Stomach (tissue), 9 donors: ENCODE data around the gene DEPP1. TPM values are rescaled to one million over a fixed set of nuclear protein-coding genes. Genes with fewer than 3 reads are reported as not detected.

Source experiments
- DNase-seq, 2 donors: peaks; one replicate each; pipeline versions ENCODE4 v3.0.0 to v3.0.0-alpha.2; 2013 to 2019
- H3K27ac ChIP-seq, 5 donors: fragments of 200-600 bp in 4 of 5; sonication (generic) in 4 of 5; one replicate each; pipeline ENCODE4 v1.5.1; 2013 to 2019; ENCODE audit warnings: mild to moderate bottlenecking in 1 of 5, moderate library complexity in 1 of 5
- H3K27me3 ChIP-seq, 3 donors: fragments of 200-600 bp; sonication (generic); one replicate each; pipeline ENCODE4 v1.5.1; 2017 to 2019; ENCODE audit warnings: mixed run types in 1 of 3
- H3K36me3 ChIP-seq, 4 donors: fragments of 200-600 bp; sonication (generic); 1 replicate in 3 of 4; 2 replicates in 1 of 4; pipeline ENCODE4 v1.5.1; 2016 to 2019
- H3K4me1 ChIP-seq, 4 donors: fragments of 200-600 bp; sonication (generic); one replicate each; pipeline ENCODE4 v1.5.1; 2016 to 2019
- H3K4me3 ChIP-seq, 4 donors: fragments of 200-600 bp; sonication (generic) in 3 of 4; one replicate each; pipeline ENCODE4 v1.5.1; 2016 to 2019; ENCODE audit warnings: mild to moderate bottlenecking in 1 of 4
- H3K9me3 ChIP-seq, 4 donors: fragments of 200-600 bp; sonication (generic); one replicate each; pipeline ENCODE4 v1.5.1; 2016 to 2019
- EP300 ChIP-seq: sonication (generic); formaldehyde crosslinking; IDR thresholded peaks from one replicate; pipeline ENCODE4 v1.6.1; 2017; ENCODE audit warnings: antibody characterized with exemption
- POLR2A ChIP-seq, 4 donors: fragments of 450-650 bp; IDR thresholded peaks; one replicate each; pipeline ENCODE4 v1.6.1; 2016; ENCODE audit warnings: antibody characterized with exemption in 4 of 4, control low read depth in 2 of 4, mild to moderate bottlenecking in 1 of 4, moderate library complexity in 1 of 4
- POLR2AphosphoS5 ChIP-seq, 3 donors: sonication (generic); formaldehyde crosslinking; IDR thresholded peaks; one replicate each; pipeline ENCODE4 v1.6.1; 2016; ENCODE audit warnings: antibody characterized with exemption in 3 of 3
- WGBS, 5 donors: extraction: QIAGEN DNeasy Blood & Tissue Kit in 3 of 5; methylation state at CpG; one replicate each; pipeline versions ENCODE4 v1.1.5 to v1.1.7; 2013 to 2018; 5-methylcytosine and 5-hydroxymethylcytosine counted together
- intact Hi-C: fragments of 100-400 bp; cut with DNase I; formaldehyde crosslinking; loops from one replicate; pipeline ENCODE4 v1.15.1; 2023; ENCODE audit warnings: low total_unique reads
- polyA plus RNA-seq, 3 donors: library from polyadenylated mRNA; stranded (reverse); fragments of 200-250 nt; gene quantifications; one replicate each; pipeline ENCODE4 v1.2.3, GENCODE V29; 2013
- total RNA-seq, 5 donors: library from RNA; depleted of rRNA; stranded (reverse); fragments of >200 nt; gene quantifications; one replicate each; pipeline versions ENCODE4 v1.1.0 to v1.2.3, GENCODE V29; 2014 to 2016
- TF ChIP-seq, protein P1 (sequence below), 7 experiments: fragments of 450-650 bp in 4 of 7; fragments of 200-600 bp in 3 of 7; sonication (generic) in 3 of 7; IDR thresholded peaks; one replicate each; pipeline ENCODE4 v1.5.1; 2016 to 2019; ENCODE audit warnings: antibody characterized with exemption in 7 of 7, control low read depth in 2 of 7, mild to moderate bottlenecking in 1 of 7
- donor health status: healthy with polysubstance abuse.
- donor health status: Bipolar disorder and iron deficiency.
- donor health status: healthy.

The DEPP1 gene
- total and polyA plus RNA-seq, 8 donors = 9.8 to 72.9 (median 31.5) TPM

DNA sequence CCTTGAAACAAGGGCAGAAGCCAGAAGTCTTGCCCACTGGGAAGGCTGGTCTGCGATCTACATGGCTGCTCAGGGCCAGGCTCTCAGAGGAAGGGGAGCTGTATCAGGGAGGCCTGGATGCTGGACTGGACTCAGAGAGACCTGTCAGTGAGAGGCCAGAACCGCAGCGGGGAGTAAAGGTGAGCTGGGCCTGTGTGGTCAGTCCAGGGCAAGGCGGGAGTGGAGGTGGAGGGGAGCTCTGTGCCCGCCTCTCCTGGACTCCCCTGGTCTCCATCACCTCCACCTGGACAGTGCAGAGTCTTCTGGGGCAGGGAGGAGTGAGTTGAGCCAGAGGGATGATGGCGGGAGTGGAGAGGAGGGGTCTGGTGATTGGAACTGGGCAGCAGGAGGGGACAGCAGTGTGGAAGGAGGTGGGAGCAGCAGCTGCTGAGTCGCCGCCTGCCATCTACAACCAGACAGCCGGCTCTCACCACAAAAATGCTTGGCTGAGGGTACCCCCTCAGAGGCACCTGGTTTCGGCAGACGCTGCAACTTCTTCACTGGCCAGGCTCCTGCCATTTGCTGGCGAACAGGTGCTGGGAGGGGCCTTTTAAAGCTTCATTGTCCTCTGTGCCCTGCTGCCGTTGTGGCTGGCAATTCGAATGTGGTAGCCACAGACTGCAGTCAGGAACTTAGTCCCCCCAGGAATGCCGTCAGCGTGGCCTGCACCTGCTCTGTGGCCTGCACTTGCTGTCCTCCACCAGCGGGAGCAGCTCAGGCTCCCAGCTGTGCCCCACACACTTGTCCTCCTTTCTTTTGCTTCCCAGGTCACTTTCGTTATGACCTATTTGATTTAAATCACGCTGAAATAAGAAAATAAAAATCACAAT is 15.5 kb downstream of the DEPP1 start:
- intact Hi-C loops = no loop called here
- peak in 1 of 2 donors; percentile 56 for DNase-seq
- TF ChIP-seq, protein P1, sequence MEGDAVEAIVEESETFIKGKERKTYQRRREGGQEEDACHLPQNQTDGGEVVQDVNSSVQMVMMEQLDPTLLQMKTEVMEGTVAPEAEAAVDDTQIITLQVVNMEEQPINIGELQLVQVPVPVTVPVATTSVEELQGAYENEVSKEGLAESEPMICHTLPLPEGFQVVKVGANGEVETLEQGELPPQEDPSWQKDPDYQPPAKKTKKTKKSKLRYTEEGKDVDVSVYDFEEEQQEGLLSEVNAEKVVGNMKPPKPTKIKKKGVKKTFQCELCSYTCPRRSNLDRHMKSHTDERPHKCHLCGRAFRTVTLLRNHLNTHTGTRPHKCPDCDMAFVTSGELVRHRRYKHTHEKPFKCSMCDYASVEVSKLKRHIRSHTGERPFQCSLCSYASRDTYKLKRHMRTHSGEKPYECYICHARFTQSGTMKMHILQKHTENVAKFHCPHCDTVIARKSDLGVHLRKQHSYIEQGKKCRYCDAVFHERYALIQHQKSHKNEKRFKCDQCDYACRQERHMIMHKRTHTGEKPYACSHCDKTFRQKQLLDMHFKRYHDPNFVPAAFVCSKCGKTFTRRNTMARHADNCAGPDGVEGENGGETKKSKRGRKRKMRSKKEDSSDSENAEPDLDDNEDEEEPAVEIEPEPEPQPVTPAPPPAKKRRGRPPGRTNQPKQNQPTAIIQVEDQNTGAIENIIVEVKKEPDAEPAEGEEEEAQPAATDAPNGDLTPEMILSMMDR (IDR thresholded peaks at IDR 0.05) = no peak
- TF ChIP-seq POLR2A (IDR thresholded peaks at IDR 0.05) (no peak), POLR2AphosphoS5 (IDR thresholded peaks at IDR 0.05) (no peak), EP300 (no peak)
- 78 to 83% (median 78%) methylated on average over 16 to 19 of the region's 19 CpGs for WGBS, 5 donors
- Histone ChIP-seq H3K9me3 (no peaks in the 10 kb centered on the region), H3K27ac (peak overlapping the region in 4 of 5 donors; percentile 45 to 92 (median 70)), H3K27me3 (no peaks in the 10 kb centered on the region), H3K4me3 (peak overlapping the region; percentile 7 to 32 (median 14)), H3K36me3 (no peaks in the 10 kb centered on the region), H3K4me1 (peaks cover 55 to 92% (median 76%) of the 10 kb centered on the region in 4 donors)

DNA sequence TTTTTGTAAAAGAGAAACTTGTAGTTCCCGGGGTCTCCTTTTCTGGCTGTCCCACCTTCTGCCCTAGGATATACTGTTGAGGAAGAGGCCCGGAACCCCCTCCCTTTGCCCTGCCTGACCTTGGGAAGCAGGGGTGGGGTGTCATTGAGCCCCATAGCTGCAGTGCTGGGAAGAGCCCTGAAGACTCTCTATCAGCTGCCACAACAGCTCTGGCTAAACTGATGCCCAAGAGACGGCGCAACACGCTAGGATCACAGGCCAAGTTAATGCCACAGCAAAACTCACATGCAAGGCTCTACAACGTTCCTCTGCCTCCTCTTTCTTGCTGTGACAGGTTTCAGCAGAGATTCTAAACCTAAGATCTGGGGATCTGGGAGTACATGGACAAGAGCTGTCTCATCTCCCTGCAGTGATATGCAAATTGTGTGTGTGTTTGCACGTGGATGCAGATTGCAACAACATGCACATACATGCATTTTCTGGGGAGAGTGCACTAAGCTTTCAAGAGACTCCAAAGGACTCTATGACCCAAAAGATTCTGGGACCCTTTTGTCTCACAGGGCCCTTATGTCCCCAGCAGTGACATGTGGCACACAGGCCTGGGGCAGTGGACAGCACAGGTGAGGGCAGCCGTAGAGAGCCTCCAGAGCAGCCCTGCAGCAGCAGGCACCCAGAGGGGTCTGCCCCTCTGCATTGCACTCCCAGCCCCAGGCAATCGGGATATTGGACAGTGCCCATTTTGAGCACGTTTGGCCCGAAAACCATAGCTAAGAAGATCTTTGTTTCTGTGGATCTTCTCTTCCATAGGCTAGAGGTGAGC is 16.5 kb downstream of the DEPP1 start:
- peak overlapping the region in 4 of 5 donors; percentile 45 to 93 (median 80) for H3K27ac ChIP-seq
- TF ChIP-seq EP300 (no peak), POLR2A (IDR thresholded peaks at IDR 0.05) (no peak), POLR2AphosphoS5 (IDR thresholded peaks at IDR 0.05) (no peak)
- TF ChIP-seq, protein P1 (IDR thresholded peaks at IDR 0.05) = no peak
- no peaks in the 10 kb centered on the region for H3K27me3 ChIP-seq
- intact Hi-C loops = no loop called here
- DNase-seq = no peak
- WGBS, 5 donors = 78 to 88% (median 86%) methylated on average over 9 to 11 of the region's 11 CpGs
- peak overlapping the region in 3 of 4 donors; percentile 32 to 72 (median 72) for H3K4me3 ChIP-seq
- H3K36me3 ChIP-seq = no peaks in the 10 kb centered on the region
- no peaks in the 10 kb centered on the region for H3K9me3 ChIP-seq
- H3K4me1 ChIP-seq = peaks cover 53 to 92% (median 77%) of the 10 kb centered on the region in 4 donors

DNA sequence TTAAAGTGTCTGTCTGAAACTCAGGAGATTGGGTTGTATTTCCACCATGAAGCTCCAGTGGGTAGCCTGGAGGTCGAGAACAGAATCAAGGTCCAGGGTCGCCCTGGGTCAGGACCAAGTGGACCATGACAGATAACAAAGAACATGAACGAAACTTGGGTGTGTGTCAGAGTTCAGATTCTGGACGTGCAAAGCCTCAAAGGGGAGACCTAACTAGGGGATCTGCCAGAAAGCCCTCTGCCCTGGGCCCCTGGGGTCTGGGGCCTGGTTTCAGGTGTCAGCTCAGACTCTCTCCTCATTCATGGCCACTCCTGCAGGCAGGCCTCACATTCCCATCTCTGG is 17.4 kb downstream of the DEPP1 start:
- Histone ChIP-seq H3K27ac (peak overlapping the region in 4 of 5 donors; percentile 32 to 93 (median 90)), H3K9me3 (no peaks in the 10 kb centered on the region), H3K36me3 (peaks cover 0 to 4% (median 0%) of the 10 kb centered on the region in 4 donors), H3K27me3 (no peaks in the 10 kb centered on the region), H3K4me1 (peaks cover 48 to 90% (median 70%) of the 10 kb centered on the region in 4 donors), H3K4me3 (peak overlapping the region; percentile 3 to 72 (median 66))
- no peak for DNase-seq
- TF ChIP-seq POLR2A (IDR thresholded peaks at IDR 0.05) (no peak), POLR2AphosphoS5 (IDR thresholded peaks at IDR 0.05) (no peak), EP300 (no peak)
- TF ChIP-seq, protein P1 (IDR thresholded peaks at IDR 0.05) = no peak
- intact Hi-C loops = no loop called here
- WGBS, 5 donors = 53 to 69% (median 61%) methylated on average over 4 of the region's 4 CpGs
